HG03432 (cell line): ENCODE data around the gene PTGES2.

ENCODE experiments used
- ATAC-seq: cut with Tn5 transposase; IDR thresholded peaks from one replicate; pipeline ENCODE4 v1.9.1; 2021; ENCODE audit warnings: mild to moderate bottlenecking, moderate library complexity; ENCODE audit not compliant: unreplicated experiment

The PTGES2 gene

DNA sequence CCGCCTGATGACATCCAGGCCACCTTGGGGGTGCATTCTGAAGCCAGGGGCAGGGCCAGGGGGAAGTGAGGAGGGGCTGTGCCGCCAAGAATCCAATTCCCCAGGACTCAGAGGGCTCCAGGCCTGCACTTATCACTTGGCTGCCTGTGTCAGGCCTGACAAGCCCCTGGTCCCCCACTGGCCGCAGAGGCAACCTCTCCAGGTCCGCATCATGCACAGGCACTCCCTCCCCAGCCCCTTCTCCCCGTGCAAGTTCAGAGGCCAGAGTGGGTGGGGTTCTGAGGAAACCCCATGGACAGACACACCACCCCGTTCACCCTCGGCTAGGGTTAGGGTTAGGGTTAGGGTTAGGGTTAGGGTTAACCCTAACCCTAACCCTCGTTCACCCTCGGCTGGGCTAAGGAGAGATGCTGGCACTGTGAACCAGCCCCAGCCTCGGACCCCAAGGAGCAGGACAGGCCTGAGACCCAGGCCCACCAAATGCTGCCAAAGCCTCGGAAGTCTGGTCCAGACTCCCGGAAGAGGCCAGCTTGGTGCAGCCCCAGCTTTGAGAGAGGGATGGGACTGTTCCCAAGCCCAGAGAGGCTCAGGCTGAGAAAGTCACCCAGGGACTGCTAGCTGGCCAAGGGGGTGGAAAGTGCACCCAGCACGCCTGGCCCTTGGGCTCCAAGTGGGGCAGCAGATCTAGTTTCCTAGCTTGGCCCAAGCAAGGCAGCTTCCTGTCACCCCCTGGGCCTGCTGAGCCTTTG lies 26.6 kb upstream of the PTGES2 start:
- no peak for ATAC-seq

DNA sequence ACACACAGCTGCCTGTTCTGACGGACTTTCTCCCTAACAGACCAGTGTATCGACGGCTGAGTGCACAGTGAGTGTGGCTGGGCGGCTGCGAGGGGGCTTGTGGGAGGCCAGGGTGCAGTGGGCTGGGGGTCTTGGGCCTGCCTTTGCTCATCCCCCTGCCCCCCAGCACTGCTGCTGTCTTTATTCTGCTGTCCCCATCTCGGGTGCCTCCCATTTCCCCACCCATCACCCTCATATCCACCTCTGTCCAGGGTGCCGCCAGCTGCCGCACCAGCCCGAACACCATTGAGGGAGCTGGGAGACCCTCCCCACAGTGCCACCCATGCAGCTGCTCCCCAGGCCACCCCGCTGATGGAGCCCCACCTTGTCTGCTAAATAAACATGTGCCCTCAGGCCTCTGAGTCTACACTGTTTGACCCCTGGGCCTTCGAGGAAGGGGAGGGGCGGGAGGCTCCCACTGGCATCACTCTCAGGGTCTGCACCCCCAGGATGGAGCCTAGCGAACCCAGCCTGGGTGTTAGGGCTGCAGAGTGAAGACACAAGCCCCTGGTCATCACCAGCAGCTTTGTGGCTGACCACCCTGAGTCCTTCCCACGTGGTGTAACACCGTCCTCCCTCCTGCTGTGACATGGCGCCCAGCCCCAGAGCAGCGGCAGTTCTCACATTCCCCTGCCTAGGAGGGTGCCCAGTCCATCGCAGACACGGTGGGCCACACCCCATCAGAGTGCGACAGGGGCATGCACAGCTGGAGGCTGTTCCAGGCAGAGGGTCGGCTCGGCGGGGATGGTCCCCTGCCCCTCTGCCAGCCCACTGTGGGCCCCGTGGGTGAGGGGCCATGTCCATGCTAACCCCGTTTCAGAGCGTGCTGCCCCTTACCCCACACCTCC lies 25.8 kb upstream of the PTGES2 start:
- ATAC-seq, result no peak

- ATAC-seq, result no peak
Observed at GRCh38 chr9:128152133-128153059, 24.9 kb upstream of the PTGES2 start.

GRCh38 chr9:128151309-128152132 lies 24.0 kb upstream of the PTGES2 start:
- no peak for ATAC-seq

GRCh38 chr9:128150594-128151308 lies 23.2 kb upstream of the PTGES2 start:
- no peak for ATAC-seq

DNA sequence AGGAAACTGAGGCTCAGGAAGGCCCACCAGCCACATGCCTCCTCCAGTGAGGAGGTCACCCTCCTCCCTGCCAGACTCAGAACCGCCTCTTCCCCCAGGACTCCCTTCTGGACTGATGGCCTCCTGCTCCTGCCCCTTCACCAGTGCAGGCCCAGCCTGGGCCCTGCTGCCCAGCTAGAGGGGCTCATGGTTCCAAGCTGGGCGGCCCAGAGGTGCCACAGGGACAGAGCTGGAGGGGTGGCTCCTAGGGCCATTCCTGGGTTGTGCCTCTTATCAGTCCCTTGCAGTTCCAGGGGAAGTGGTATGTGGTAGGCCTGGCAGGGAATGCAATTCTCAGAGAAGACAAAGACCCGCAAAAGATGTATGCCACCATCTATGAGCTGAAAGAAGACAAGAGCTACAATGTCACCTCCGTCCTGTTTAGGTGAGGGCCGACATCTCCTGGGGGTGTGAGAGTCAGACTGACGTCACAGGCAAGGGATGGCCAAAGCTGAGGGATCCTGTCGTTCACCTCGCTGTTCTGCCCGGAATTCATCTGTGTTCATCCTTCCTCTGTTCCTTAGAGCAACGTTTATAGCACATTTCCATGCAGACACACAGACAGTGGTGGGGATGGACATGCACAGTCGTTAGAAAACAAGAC lies 22.5 kb upstream of the PTGES2 start:
- ATAC-seq, result no peak

GRCh38 chr9:128149001-128149701 lies 21.6 kb upstream of the PTGES2 start, which contains the start of gene LCN2:
LCN2 (plus strand) TSS chr9:128149453; CDS start chr9:128149526, 73 bp downstream.
- ATAC-seq, result no peak

DNA sequence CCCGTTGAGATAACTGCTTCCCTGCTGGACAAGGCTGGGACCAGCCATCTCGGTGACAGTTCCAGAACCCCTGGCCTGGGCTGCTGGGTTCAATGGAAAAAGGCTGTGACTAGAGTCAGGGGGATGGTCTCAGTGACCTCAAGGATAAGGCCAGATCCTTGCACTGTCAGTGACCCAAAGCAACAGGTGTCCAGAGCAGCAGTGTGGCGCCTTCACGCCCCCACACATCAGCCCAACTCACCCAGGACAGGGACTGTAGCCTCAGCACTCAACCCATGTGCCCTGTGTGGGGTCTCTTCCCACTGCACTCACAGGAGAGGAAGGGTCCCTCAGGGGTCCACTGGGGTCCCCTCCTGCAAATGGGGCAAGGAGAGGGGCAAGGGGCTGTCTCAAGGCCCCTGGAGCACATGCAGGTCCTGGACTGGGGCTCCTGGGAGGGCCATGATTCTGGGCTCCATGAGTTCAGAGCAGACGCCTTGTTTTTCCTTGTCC lies 21.0 kb upstream of the PTGES2 start:
- ATAC-seq, result no peak

- ATAC-seq, result no peak
Observed at GRCh38 chr9:128146591-128147120, 19.1 kb upstream of the PTGES2 start.

- no peak for ATAC-seq
Observed at GRCh38 chr9:128145951-128146351, 18.4 kb upstream of the PTGES2 start.

DNA sequence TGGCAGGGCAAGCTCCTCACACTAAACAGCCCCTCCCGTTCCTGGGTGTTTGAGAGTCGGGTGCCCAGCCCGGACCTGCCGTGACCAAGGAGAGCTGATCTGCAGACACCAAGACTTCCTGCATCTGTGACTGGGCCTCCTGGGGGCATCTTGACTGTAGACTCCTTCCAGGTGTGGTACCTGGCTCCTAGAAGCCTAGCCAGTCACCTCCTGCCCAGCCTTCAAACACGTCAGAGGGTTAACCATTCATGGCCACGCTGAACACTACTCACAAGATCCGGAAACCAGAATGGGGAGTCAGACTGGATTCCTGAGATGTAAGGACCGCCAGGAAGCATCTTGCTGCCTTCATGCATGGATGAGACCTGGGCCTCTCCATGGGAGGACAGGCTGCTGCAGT lies 18.0 kb upstream of the PTGES2 start:
- ATAC-seq, result no peak

DNA sequence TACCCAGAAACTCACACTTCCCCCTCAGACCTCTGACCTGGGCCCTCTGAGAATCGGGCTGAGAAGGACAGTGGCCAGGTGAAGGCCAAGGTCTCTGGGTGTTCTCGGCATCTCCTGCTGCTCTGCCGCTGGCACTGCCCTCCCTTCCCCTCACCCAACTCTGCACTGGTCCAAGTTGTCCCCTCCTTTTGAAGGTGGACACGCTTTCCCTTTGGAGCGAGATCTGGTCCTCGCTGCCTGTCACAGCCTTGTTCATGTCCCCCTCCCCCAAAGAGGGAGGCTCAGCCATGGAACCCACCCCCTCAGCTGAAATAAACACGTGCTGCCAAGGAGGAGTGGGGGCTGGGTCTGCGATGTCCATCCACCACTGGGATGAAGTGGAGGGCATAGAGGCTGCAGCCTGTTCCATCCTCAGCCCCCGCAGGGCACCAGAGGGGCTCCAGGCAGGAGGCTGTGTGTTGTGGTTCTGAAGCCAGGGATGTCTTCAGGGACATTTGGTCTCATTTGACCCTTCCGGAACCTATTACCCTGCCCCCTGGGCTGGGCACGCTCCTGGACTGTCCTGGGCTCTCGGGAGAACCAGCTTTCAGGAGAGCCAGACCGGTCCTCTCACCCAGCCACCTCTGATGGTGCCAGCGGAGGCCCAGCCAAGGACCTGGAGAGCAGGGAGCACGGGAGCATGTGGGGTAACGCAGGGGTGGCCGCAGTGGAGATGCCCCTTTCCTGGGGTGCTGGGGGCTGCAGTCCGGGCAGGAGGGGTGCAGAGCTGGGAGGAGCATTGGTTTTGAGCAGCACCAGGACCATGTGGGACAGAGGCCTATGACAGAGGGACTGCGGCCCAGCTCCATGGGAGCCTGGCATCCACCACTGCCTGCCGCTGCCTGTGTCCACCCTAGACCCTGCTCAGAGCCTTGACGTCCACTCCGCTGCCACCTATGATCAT lies 17.0 kb upstream of the PTGES2 start:
- no peak for ATAC-seq

DNA sequence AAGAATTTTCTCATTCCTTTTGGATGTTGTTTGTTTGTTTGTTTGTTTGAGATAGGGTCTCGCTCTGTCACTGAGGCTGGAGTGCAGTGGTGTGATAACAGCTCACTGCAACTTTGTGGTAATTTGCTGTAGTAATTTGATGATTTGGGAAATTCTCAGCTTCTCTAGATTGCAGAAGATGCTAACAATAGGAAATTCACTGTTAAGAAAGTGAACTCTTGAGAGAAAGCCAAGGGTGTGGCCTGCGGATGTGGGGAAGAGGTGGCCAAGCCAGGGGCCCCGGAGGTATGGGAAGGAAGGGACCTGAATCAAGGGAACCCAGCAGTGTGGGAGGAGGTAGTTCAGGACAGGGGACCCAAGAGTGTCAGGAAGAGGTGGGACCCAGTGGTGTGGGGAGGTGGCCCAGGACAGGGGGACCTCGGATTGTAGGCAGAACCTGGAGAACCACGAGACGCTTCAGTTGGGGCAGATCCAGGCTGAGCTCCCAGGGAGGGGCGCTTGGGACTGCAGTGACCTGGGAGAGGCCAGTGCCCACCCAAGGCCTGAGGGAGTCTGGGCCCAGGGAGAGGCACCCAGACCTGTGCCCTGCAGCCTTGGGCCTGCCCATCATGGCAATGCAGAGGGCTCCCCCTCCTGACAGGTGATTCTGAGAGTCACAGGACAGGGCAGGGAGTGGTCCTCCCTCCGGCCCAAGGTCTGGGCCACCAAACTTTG lies 16.2 kb upstream of the PTGES2 start:
- no peak for ATAC-seq

GRCh38 chr9:128142596-128142995 lies 15.1 kb upstream of the PTGES2 start:
- ATAC-seq, result no peak

DNA sequence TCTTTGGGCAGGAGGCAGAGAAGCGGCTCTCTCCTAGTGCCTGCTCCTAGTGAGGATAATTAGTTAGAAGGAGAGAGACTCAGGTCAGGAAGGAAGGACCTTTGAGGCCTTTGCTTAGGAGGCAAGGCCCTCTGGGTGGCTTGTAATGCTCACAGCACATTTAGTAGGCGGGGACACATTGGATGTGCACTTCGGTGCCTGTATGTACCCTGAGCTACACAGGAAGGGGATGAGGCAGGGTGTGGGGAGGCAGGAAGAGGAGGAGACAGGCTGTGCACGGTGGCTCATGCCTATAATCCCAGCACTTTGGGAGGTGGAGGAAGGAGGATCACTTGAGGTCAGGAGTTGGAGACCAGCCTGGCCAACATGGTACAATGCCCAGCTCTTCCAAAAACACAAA lies 14.5 kb upstream of the PTGES2 start:
- ATAC-seq, result no peak

DNA sequence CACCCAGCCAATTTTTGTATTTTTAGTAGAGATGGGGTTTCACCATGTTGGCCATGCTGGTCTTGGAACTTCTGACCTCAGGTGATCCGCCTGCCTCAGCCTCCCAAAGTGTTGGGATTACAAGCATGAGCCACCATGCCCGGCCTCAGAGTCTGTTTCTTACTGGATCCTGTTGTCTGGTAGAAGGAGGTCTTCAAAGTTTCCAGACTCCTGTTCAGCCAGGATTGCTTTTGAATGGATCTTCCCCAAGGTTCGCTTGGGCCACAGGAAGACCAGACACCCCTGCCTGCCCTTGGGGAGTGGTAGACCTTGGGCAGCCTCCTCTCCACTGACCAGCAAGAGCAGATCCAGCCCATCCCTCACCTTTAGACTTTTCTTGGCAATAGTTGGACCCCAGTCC lies 14.1 kb upstream of the PTGES2 start:
- no peak for ATAC-seq
